ENCODE results near the gene ICA1. TPM values are rescaled to one million over a fixed set of nuclear protein-coding genes. Genes with fewer than 3 reads are reported as not detected.

Gene ICA1
- total RNA-seq (2022; extraction: Qiagen RNA extraction; ENCODE audit: low read depth) = 1.1 to 1.7 TPM (median 1.1 TPM) in 5 replicates

GRCh38 chr7:8261711-8262695 is at the start of gene ICA1:
TSS of gene ICA1 (minus strand) at chr7:8262167. CDS start at chr7:8235926, 26,241 bp downstream.

Other genes with a start within 250 kb of the ICA1 start
- gene NXPH1, start 171.4 kb upstream of the ICA1 start, total RNA-seq (2022; extraction: Qiagen RNA extraction; ENCODE audit: low read depth) = not detected in 5 replicates